H9 (cell line): ENCODE results near the gene ABCA7. TPM values are rescaled to one million over a fixed set of nuclear protein-coding genes. Genes with fewer than 3 reads are reported as not detected.

Experiments used
- DNase-seq: peaks from one replicate; pipeline ENCODE4 v3.0.0-alpha.2; 2017
- H2AFZ ChIP-seq: one replicate; pipeline ENCODE4 v1.6.1; 2013; ENCODE audit warnings: mild to moderate bottlenecking, low read length, control low read depth, moderate library complexity
- H2AK5ac ChIP-seq: 2 replicates; pipeline ENCODE4 v1.6.1; 2013; ENCODE audit warnings: low read length, control low read depth, mixed read lengths; ENCODE audit not compliant: insufficient read length
- H2BK120ac ChIP-seq: one replicate; pipeline ENCODE4 v1.6.1; 2013; ENCODE audit warnings: low read depth, mild to moderate bottlenecking, low read length, control low read depth, inconsistent platforms; ENCODE audit not compliant: poor library complexity, severe bottlenecking
- H2BK12ac ChIP-seq: 2 replicates; pipeline ENCODE4 v1.6.1; 2013; ENCODE audit warnings: low read length, control low read depth, mixed read lengths, low read depth; ENCODE audit not compliant: insufficient read length
- H2BK15ac ChIP-seq: 2 replicates; pipeline ENCODE4 v1.6.1; 2013; ENCODE audit warnings: low read depth, low read length, control low read depth
- H2BK20ac ChIP-seq: one replicate; pipeline ENCODE4 v1.6.1; 2013; ENCODE audit warnings: low read depth, mild to moderate bottlenecking, low read length, control low read depth, inconsistent platforms; ENCODE audit not compliant: poor library complexity, severe bottlenecking
- H2BK5ac ChIP-seq: 2 replicates; pipeline ENCODE4 v1.6.1; 2013; ENCODE audit warnings: low read length, control low read depth, mixed read lengths; ENCODE audit not compliant: insufficient read length
- H3K14ac ChIP-seq: 2 replicates; pipeline ENCODE4 v1.6.1; 2013; ENCODE audit warnings: low read length, control low read depth; ENCODE audit not compliant: insufficient read depth
- H3K18ac ChIP-seq: 2 replicates; pipeline ENCODE4 v1.6.1; 2013; ENCODE audit warnings: low read depth, mild to moderate bottlenecking, mixed read lengths, low read length, control low read depth; ENCODE audit not compliant: insufficient read length
- H3K23ac ChIP-seq: 2 replicates; pipeline ENCODE4 v1.6.1; 2013; ENCODE audit warnings: low read length, control low read depth, mixed read lengths, low read depth; ENCODE audit not compliant: insufficient read length
- H3K23me2 ChIP-seq: 2 replicates; pipeline ENCODE4 v1.6.1; 2013; ENCODE audit warnings: low read depth, mild to moderate bottlenecking, mixed read lengths, low read length, control low read depth; ENCODE audit not compliant: insufficient read length, poor library complexity, severe bottlenecking
- H3K27ac ChIP-seq: 2 replicates; pipeline ENCODE4 v1.5.1; 2013; ENCODE audit warnings: low read length, control low read depth, mixed read lengths, low read depth; ENCODE audit not compliant: insufficient read length
- H3K27me3 ChIP-seq: 2 replicates; pipeline ENCODE4 v1.6.1; 2013; ENCODE audit warnings: low read length, control low read depth, inconsistent platforms; ENCODE audit not compliant: insufficient read depth
- H3K4ac ChIP-seq: 2 replicates; pipeline ENCODE4 v1.6.1; 2013; ENCODE audit warnings: low read depth, mild to moderate bottlenecking, control low read depth, inconsistent platforms, low read length, moderate library complexity
- H3K4me1 ChIP-seq: 2 replicates; pipeline ENCODE4 v1.6.1; 2013; ENCODE audit warnings: low read length, control low read depth, inconsistent platforms; ENCODE audit not compliant: insufficient read depth
- H3K4me2 ChIP-seq: 2 replicates; pipeline ENCODE4 v1.6.1; 2013; ENCODE audit warnings: low read length, control low read depth, mixed read lengths; ENCODE audit not compliant: insufficient read length, insufficient read depth
- H3K56ac ChIP-seq: 2 replicates; pipeline ENCODE4 v1.6.1; 2013; ENCODE audit warnings: low read depth, mild to moderate bottlenecking, mixed read lengths, low read length, control low read depth; ENCODE audit not compliant: insufficient read length
- H3K79me1 ChIP-seq: 2 replicates; pipeline ENCODE4 v1.6.1; 2013; ENCODE audit warnings: low read depth, mild to moderate bottlenecking, moderate library complexity, low read length, control low read depth, inconsistent platforms; ENCODE audit not compliant: insufficient read depth, poor library complexity, severe bottlenecking
- H3K79me2 ChIP-seq: 2 replicates; pipeline ENCODE4 v1.6.1; 2013; ENCODE audit warnings: low read length, control low read depth, inconsistent platforms; ENCODE audit not compliant: insufficient read depth
- H3K9ac ChIP-seq: 2 replicates; pipeline ENCODE4 v1.6.1; 2013; ENCODE audit warnings: low read length, control low read depth, mixed read lengths; ENCODE audit not compliant: insufficient read length; ENCODE audit errors: extremely low read depth
- H3K9me3 ChIP-seq: one replicate; pipeline ENCODE4 v1.6.1; 2013; ENCODE audit warnings: low read depth, low read length, inconsistent platforms; ENCODE audit not compliant: control insufficient read depth
- H3T11ph ChIP-seq: one replicate; pipeline ENCODE4 v1.6.1; 2013; ENCODE audit warnings: mild to moderate bottlenecking, low read length, control low read depth, inconsistent platforms
- H4K20me1 ChIP-seq: one replicate; pipeline ENCODE4 v1.6.1; 2013; ENCODE audit not compliant: control insufficient read depth, insufficient read length, insufficient read depth
- H4K5ac ChIP-seq: 2 replicates; pipeline ENCODE4 v1.6.1; 2013; ENCODE audit warnings: low read depth, mild to moderate bottlenecking, mixed read lengths, low read length, control low read depth; ENCODE audit not compliant: insufficient read length
- H4K8ac ChIP-seq: replicated peaks from 2 replicates; pipeline ENCODE4 v1.6.1; 2013; ENCODE audit warnings: low read length, control low read depth, mixed read lengths, low read depth; ENCODE audit not compliant: insufficient read length
- H4K91ac ChIP-seq: 2 replicates; pipeline ENCODE4 v1.6.1; 2013; ENCODE audit warnings: low read depth, mild to moderate bottlenecking, moderate library complexity, mixed read lengths, low read length, control low read depth; ENCODE audit not compliant: insufficient read length
- H3K27ac Mint-ChIP-seq, 3 experiments: 2 replicates in 2 of 3; 3 replicates in 1 of 3; pipeline ENCODE4 v1.8.0; 2020 to 2021; ENCODE audit warnings: mixed read lengths in 3 of 3, mild to moderate bottlenecking in 1 of 3, moderate library complexity in 1 of 3
- H3K27me3 Mint-ChIP-seq: 2 replicates; pipeline ENCODE4 v1.8.0; 2021; ENCODE audit warnings: low read depth, mild to moderate bottlenecking, moderate library complexity, mixed read lengths
- H3K36me3 Mint-ChIP-seq, 3 experiments: 2 replicates in 2 of 3; 3 replicates in 1 of 3; pipeline ENCODE4 v1.8.0; 2020 to 2021; ENCODE audit warnings: low read depth in 3 of 3, mixed read lengths in 3 of 3; ENCODE audit not compliant: insufficient read depth in 1 of 3
- H3K4me1 Mint-ChIP-seq, 2 experiments: 2 replicates each; pipeline ENCODE4 v1.8.0; 2020; ENCODE audit warnings: mixed read lengths in 2 of 2
- H3K4me3 Mint-ChIP-seq, 2 experiments: 2 replicates in 1 of 2; 3 replicates in 1 of 2; pipeline ENCODE4 v1.8.0; 2020 to 2021; ENCODE audit warnings: mild to moderate bottlenecking in 2 of 2, mixed read lengths in 2 of 2, moderate library complexity in 1 of 2
- H3K9me3 Mint-ChIP-seq, 2 experiments: 2 replicates in 1 of 2; 3 replicates in 1 of 2; pipeline ENCODE4 v1.8.0; 2020; ENCODE audit warnings: mild to moderate bottlenecking in 2 of 2, mixed read lengths in 2 of 2, moderate library complexity in 1 of 2
- WGBS: extraction: QIAGEN DNeasy Blood & Tissue Kit; methylation state at CpG from one replicate; pipeline ENCODE4 v1.1.7; 2013; ENCODE audit warnings: missing lambda C conversion rate, low lambda C conversion rate, mixed read lengths; ENCODE audit not compliant: insufficient read length; ENCODE audit errors: extremely low coverage; 5-methylcytosine and 5-hydroxymethylcytosine counted together
- total RNA-seq: library from RNA; stranded (reverse); gene quantifications from 2 replicates; pipeline ENCODE4 v1.2.1, GENCODE V29; 2021
- TF ChIP-seq, protein P1 (sequence below): fragments of 200-600 bp; sonication (generic); conservative IDR thresholded peaks from 3 replicates; pipeline ENCODE4 v1.8.0; 2021; ENCODE audit warnings: antibody characterized with exemption, mild to moderate bottlenecking

The ABCA7 gene
- total RNA-seq, 1 experiment from 2014 or later, result 34.6 TPM

DNA sequence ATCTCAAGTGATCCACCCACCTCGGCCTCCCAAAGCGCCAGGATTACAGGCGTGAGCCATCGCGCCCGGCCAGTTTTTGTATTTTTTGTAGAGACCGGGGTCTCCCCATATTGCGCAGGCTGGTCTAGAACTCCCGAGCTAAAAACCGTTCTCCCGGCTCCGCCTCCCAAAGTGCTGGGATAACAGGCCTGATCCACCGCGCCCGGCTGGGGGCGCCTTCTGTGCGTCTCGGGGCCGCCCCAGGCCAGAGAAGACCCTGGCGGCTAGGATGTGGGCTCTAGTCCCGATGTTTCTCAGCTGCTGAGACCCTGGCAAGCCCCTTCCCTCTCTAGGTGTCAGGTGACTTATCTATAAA is 30.6 kb downstream of the ABCA7 start:
- H2BK20ac ChIP-seq, result no peak overlapping the region
- peaks cover 48% of the 10 kb centered on the region for H3K27me3 Mint-ChIP-seq
- no peaks in the 10 kb centered on the region for H3K79me1 ChIP-seq
- no peak overlapping the region for H3K27ac ChIP-seq
- no peak overlapping the region for H4K8ac ChIP-seq
- H3K27me3 ChIP-seq, result no peaks in the 10 kb centered on the region; the same call in 1 of the 2 replicates
- no peak overlapping the region for H3T11ph ChIP-seq
- no peak overlapping the region for H2AK5ac ChIP-seq
- no peak overlapping the region for H3K9ac ChIP-seq
- H4K91ac ChIP-seq, result no peak overlapping the region
- no peaks in the 10 kb centered on the region for H3K9me3 ChIP-seq
- no peak overlapping the region for H2BK12ac ChIP-seq
- H3K4me1 Mint-ChIP-seq, result peaks cover 9 to 15% of the 10 kb centered on the region in 2 experiments
- peaks cover 1% of the 10 kb centered on the region; the same call in 1 of the 2 replicates for H3K4me1 ChIP-seq
- no peak overlapping the region for H2BK15ac ChIP-seq
- H3K23ac ChIP-seq, result no peak overlapping the region
- WGBS, result no CpG with 5 or more reads among the region's 21 CpGs
- H3K4me3 Mint-ChIP-seq, result peak overlapping the region; percentile 48 to 74
- H3K4ac ChIP-seq, result no peak overlapping the region
- H3K14ac ChIP-seq, result peak overlapping the region; percentile 90; the same call in 1 of the 2 replicates
- no peaks in the 10 kb centered on the region for H3K79me2 ChIP-seq
- H3K56ac ChIP-seq, result no peak overlapping the region
- H2BK120ac ChIP-seq, result no peak overlapping the region
- TF ChIP-seq, protein P1, sequence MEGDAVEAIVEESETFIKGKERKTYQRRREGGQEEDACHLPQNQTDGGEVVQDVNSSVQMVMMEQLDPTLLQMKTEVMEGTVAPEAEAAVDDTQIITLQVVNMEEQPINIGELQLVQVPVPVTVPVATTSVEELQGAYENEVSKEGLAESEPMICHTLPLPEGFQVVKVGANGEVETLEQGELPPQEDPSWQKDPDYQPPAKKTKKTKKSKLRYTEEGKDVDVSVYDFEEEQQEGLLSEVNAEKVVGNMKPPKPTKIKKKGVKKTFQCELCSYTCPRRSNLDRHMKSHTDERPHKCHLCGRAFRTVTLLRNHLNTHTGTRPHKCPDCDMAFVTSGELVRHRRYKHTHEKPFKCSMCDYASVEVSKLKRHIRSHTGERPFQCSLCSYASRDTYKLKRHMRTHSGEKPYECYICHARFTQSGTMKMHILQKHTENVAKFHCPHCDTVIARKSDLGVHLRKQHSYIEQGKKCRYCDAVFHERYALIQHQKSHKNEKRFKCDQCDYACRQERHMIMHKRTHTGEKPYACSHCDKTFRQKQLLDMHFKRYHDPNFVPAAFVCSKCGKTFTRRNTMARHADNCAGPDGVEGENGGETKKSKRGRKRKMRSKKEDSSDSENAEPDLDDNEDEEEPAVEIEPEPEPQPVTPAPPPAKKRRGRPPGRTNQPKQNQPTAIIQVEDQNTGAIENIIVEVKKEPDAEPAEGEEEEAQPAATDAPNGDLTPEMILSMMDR, result peak; percentile 53
- H3K4me2 ChIP-seq, result peak overlapping the region; percentile 64
- no peaks in the 10 kb centered on the region for H3K9me3 Mint-ChIP-seq
- H3K27ac Mint-ChIP-seq, result no peak overlapping the region
- H3K36me3 Mint-ChIP-seq, result peaks cover 2 to 20% (median 9%) of the 10 kb centered on the region in 3 experiments
- no peak overlapping the region for H2AFZ ChIP-seq
- peak; percentile 73 for DNase-seq
- H3K23me2 ChIP-seq, result peaks cover 9% of the 10 kb centered on the region
- H4K20me1 ChIP-seq, result no peaks in the 10 kb centered on the region
- H4K5ac ChIP-seq, result no peak overlapping the region
- H3K18ac ChIP-seq, result peak overlapping the region; percentile 13
- H2BK5ac ChIP-seq, result no peak overlapping the region
